ENCODE data around the gene CPLANE1. TPM values are rescaled to one million over a fixed set of nuclear protein-coding genes. Genes with fewer than 3 reads are reported as not detected.
"Not testable (repeated sequence)": the region's sequence is repeated elsewhere in the genome, so short reads cannot be mapped to it uniquely, and the experiment has no call there.

CPLANE1 gene
- polyA plus RNA-seq, 1 experiment = 18.5 TPM

DNA sequence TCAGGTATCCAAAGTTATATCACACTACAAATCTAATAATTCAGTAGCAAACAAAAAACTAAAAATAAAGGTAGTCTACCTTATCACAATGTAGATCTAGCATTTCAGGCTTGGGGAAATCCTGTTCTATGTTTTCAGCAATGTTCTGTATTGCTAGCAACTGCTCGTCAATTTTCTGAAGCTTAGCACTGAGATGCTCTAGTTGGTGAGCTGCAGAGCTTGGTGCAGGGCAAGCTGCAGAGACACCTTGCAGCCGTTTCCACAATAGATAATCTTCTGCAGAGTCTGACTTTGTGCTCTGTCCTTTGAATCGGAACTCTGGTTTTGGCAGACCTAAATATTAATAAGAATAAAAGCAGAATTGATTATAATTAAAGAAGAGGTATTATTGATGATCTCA lies 95.5 kb downstream of the CPLANE1 start:
- H3K4me3 ChIP-seq (ENCODE audit: low read depth, low read length) = no peak overlapping the region
- H3K9me3 ChIP-seq (ENCODE audit: control insufficient read depth, insufficient read depth, low read length) = no peaks in the 10 kb centered on the region
- CTCF ChIA-PET = no interaction called here
- DNase-seq (ENCODE audit: low read depth, low spot score) = no peak
- no peak overlapping the region for H3K27ac ChIP-seq (ENCODE audit: low read depth, low read length)
- POLR2A ChIA-PET = no interaction called here
- TF ChIP-seq, protein P1, sequence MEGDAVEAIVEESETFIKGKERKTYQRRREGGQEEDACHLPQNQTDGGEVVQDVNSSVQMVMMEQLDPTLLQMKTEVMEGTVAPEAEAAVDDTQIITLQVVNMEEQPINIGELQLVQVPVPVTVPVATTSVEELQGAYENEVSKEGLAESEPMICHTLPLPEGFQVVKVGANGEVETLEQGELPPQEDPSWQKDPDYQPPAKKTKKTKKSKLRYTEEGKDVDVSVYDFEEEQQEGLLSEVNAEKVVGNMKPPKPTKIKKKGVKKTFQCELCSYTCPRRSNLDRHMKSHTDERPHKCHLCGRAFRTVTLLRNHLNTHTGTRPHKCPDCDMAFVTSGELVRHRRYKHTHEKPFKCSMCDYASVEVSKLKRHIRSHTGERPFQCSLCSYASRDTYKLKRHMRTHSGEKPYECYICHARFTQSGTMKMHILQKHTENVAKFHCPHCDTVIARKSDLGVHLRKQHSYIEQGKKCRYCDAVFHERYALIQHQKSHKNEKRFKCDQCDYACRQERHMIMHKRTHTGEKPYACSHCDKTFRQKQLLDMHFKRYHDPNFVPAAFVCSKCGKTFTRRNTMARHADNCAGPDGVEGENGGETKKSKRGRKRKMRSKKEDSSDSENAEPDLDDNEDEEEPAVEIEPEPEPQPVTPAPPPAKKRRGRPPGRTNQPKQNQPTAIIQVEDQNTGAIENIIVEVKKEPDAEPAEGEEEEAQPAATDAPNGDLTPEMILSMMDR (IDR thresholded peaks at IDR 0.05; ENCODE audit: low read depth, low read length) = no peak
- H3K27me3 ChIP-seq (ENCODE audit: control insufficient read depth, insufficient read depth, low read length) = no peaks in the 10 kb centered on the region

DNA sequence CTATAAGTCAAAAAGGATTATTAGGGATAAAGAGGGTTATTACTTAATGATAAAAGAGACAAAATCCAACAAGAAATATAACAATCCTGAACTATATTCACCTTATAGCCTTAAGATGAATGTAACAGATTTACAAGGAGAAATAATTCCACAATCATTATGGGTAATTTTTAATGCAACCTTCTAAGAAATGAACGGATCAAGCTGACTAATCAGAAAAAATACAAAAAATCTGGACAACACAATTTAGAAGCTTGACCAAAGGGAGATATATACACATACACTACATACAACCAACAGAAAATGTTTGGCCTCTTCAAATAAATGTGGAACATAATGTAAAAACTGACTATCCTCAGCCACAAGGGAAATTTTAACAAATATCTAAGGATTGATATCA lies 102.3 kb downstream of the CPLANE1 start:
- peaks cover 8% of the 10 kb centered on the region for H3K9me3 ChIP-seq (ENCODE audit: control insufficient read depth, insufficient read depth, low read length)
- CTCF ChIA-PET = no interaction called here
- POLR2A ChIA-PET = no interaction called here
- H3K27me3 ChIP-seq (ENCODE audit: control insufficient read depth, insufficient read depth, low read length) = no peaks in the 10 kb centered on the region
- no peak for DNase-seq (ENCODE audit: low read depth, low spot score)
- H3K4me3 ChIP-seq (ENCODE audit: low read depth, low read length) = no peak overlapping the region
- TF ChIP-seq, protein P1 (IDR thresholded peaks at IDR 0.05; ENCODE audit: low read depth, low read length) = no peak
- H3K27ac ChIP-seq (ENCODE audit: low read depth, low read length) = no peak overlapping the region

DNA sequence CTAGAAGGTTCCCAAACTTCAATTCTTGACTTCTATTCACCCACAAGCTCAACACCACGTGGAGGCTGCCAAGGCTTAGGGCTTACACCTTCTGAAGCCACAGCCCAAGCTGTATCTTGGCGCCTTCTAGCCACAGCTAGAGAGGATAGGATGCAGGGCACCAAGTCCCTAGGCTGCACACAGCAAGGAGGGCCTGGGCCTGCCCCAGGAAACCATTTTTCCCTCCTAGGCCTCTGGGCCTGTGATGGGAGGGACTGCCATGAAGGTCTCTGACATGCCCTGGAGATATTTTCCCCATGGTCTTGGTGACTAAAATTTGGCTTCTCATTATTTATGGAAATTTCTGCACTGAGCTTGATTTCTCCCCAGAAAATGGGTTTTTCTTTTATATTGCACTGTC lies 112.5 kb downstream of the CPLANE1 start:
- Histone ChIP-seq H3K4me3 (ENCODE audit: low read depth, low read length) (no peak overlapping the region), H3K27me3 (ENCODE audit: control insufficient read depth, insufficient read depth, low read length) (no peaks in the 10 kb centered on the region), H3K27ac (ENCODE audit: low read depth, low read length) (no peak overlapping the region), H3K9me3 (ENCODE audit: control insufficient read depth, insufficient read depth, low read length) (peaks cover 7% of the 10 kb centered on the region; the same call in 1 of the 2 replicates)
- no peak for DNase-seq (ENCODE audit: low read depth, low spot score)
- TF ChIP-seq, protein P1 (IDR thresholded peaks at IDR 0.05; ENCODE audit: low read depth, low read length) = no peak
- POLR2A ChIA-PET = no interaction called here
- CTCF ChIA-PET = no interaction called here

DNA sequence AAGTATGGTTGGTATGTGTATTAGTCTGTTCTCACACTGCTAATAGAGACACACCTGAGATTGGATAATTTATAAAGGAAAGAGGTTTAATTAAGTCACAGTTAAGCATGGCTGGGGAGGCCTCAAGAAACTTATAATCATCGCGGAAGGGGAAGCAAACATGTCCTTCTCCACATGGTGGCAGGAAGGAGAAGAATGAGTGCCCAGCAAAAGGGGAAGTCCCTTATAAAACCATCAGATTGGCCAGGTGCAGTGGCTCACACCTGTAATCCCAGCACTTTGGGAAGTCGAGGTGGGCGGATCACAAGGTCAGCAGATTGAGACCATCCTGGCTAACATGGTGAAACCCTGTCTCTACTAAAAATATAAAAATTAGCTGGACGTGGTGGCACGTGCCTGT lies 113.9 kb downstream of the CPLANE1 start:
- H3K9me3 ChIP-seq (ENCODE audit: control insufficient read depth, insufficient read depth, low read length); H3K4me3 ChIP-seq (ENCODE audit: low read depth, low read length); H3K27me3 ChIP-seq (ENCODE audit: control insufficient read depth, insufficient read depth, low read length); POLR2A ChIA-PET; DNase-seq (ENCODE audit: low read depth, low spot score); H3K27ac ChIP-seq (ENCODE audit: low read depth, low read length); CTCF ChIA-PET: not testable (repeated sequence)

DNA sequence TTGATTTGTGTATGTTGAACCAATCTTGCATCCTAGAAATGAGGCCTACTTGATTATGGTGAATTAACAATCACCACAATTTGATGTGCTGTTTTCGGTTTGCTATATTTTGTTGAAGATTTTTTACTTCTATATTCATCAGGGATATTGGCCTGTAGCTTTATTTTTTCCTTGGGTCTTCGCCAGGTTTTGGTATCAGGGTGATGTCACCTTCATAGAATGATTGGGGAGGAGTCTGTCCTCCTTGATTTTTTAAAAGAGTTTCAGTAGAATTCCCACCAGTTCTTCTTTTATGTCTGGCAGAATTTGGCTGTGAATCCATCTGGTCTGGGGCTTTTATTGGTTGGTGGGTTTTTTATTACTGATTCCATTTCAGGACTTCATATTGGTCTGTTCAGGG lies 115.2 kb downstream of the CPLANE1 start:
- DNase-seq (ENCODE audit: low read depth, low spot score) = peak; percentile 10
- ChIA-PET POLR2A (no interaction called here), CTCF (no interaction called here)
- TF ChIP-seq, protein P1 (IDR thresholded peaks at IDR 0.05; ENCODE audit: low read depth, low read length) = no peak
- Histone ChIP-seq H3K27me3 (ENCODE audit: control insufficient read depth, insufficient read depth, low read length) (no peaks in the 10 kb centered on the region), H3K4me3 (ENCODE audit: low read depth, low read length) (no peak overlapping the region), H3K27ac (ENCODE audit: low read depth, low read length) (no peak overlapping the region), H3K9me3 (ENCODE audit: control insufficient read depth, insufficient read depth, low read length) (peaks cover 7% of the 10 kb centered on the region; the same call in 1 of the 2 replicates)

DNA sequence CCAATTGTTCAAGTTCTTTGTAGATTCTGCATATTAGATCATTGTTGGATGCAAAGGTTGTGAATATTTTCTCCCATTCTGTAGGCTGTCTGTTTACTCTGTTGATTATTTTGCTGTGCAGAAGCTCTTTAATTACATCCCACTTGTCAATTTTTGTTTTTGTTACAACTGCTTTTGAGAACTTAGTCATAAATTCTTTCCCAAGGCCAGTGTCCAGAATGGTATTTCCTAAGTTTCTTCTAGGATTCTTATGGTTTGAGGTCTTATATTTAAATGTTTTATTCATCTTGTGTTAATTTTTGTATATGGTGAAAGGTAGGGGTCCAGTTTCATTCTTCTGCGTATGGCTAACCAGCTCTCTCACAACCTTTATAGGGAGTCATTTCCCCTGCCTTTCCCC lies 116.5 kb downstream of the CPLANE1 start:
- Histone ChIP-seq H3K4me3 (ENCODE audit: low read depth, low read length) (no peak overlapping the region), H3K9me3 (ENCODE audit: control insufficient read depth, insufficient read depth, low read length) (peaks cover 7% of the 10 kb centered on the region; the same call in 1 of the 2 replicates), H3K27ac (ENCODE audit: low read depth, low read length) (no peak overlapping the region), H3K27me3 (ENCODE audit: control insufficient read depth, insufficient read depth, low read length) (no peaks in the 10 kb centered on the region)
- ChIA-PET CTCF (no interaction called here), POLR2A (no interaction called here)
- peak; percentile 30 for DNase-seq (ENCODE audit: low read depth, low spot score)
- TF ChIP-seq, protein P1 (IDR thresholded peaks at IDR 0.05; ENCODE audit: low read depth, low read length) = no peak
